Measurements from ENCODE around the gene FBXO17. TPM values are rescaled to one million over a fixed set of nuclear protein-coding genes. Genes with fewer than 3 reads are reported as not detected.

FBXO17 gene
- total RNA-seq, 1 experiment from 2014 or later: 5.3 TPM

Other genes starting within 250 kb of the FBXO17 start
- gene CAPN12, start 231.3 kb downstream of the FBXO17 start, total RNA-seq (2014; rRNA removed; shearing (Covaris generic)): not detected in 2 replicates
- gene LGALS7, start 202.2 kb downstream of the FBXO17 start, total RNA-seq (2014; rRNA removed; shearing (Covaris generic)): 0.28 and 0.71 TPM in 2 replicates
- gene LGALS7B, start 186.5 kb downstream of the FBXO17 start, total RNA-seq (2014; rRNA removed; shearing (Covaris generic)): not detected in 2 replicates
- 0.06 and 0.66 TPM in 2 replicates for gene LGALS4, start 162.8 kb downstream of the FBXO17 start, total RNA-seq (2014; rRNA removed; shearing (Covaris generic))
- 55.8 and 64.6 TPM in 2 replicates for gene ECH1, start 143.9 kb downstream of the FBXO17 start, total RNA-seq (2014; rRNA removed; shearing (Covaris generic))
- gene HNRNPL, start 125.8 kb downstream of the FBXO17 start, total RNA-seq (2014; rRNA removed; shearing (Covaris generic)): 454 and 471 TPM in 2 replicates
- gene RINL, start 97.5 kb downstream of the FBXO17 start, total RNA-seq (2014; rRNA removed; shearing (Covaris generic)): 0.35 and 0.79 TPM in 2 replicates
- gene SIRT2, start 76.1 kb downstream of the FBXO17 start, total RNA-seq (2014; rRNA removed; shearing (Covaris generic)): 42.1 and 44.6 TPM in 2 replicates
- 29.5 and 29.7 TPM in 2 replicates for gene NFKBIB, start 75.8 kb downstream of the FBXO17 start, total RNA-seq (2014; rRNA removed; shearing (Covaris generic))
- 0.43 and 0.79 TPM in 2 replicates for gene CCER2, start 63.6 kb downstream of the FBXO17 start, total RNA-seq (2014; rRNA removed; shearing (Covaris generic))
- gene SARS2, start 45.0 kb downstream of the FBXO17 start, total RNA-seq (2014; rRNA removed; shearing (Covaris generic)): 20.0 and 25.7 TPM in 2 replicates
- 54.0 and 63.8 TPM in 2 replicates for gene MRPS12, start 44.8 kb downstream of the FBXO17 start, total RNA-seq (2014; rRNA removed; shearing (Covaris generic))
- 0.71 and 1.0 TPM in 2 replicates for gene FBXO27, start 56.8 kb upstream of the FBXO17 start, total RNA-seq (2014; rRNA removed; shearing (Covaris generic))
- not detected in 2 replicates for gene ACP7, start 108.6 kb upstream of the FBXO17 start, total RNA-seq (2014; rRNA removed; shearing (Covaris generic))
- 9.1 and 11.6 TPM in 2 replicates for gene PAK4, start 150.0 kb upstream of the FBXO17 start, total RNA-seq (2014; rRNA removed; shearing (Covaris generic))
- gene NCCRP1, start 221.2 kb upstream of the FBXO17 start, total RNA-seq (2014; rRNA removed; shearing (Covaris generic)): 7.6 and 7.8 TPM in 2 replicates
- not detected in 2 replicates for gene SYCN, start 228.5 kb upstream of the FBXO17 start, total RNA-seq (2014; rRNA removed; shearing (Covaris generic))

Data from SJCRH30 (cell line).